RCC 7860 (cell line): ENCODE data around the gene IFT43.
"Not testable (repeated sequence)": the region's sequence is repeated elsewhere in the genome, so short reads cannot be mapped to it uniquely, and the experiment has no call there.

Experiments
- DNase-seq: peaks from one replicate; pipeline ENCODE4 v3.0.0-alpha.2; 2015; ENCODE audit warnings: low spot score
- FAIRE-seq: peaks from 2 replicates; lab custom pipeline; 2012; peaks lifted over from hg19 to GRCh38; lab: Jason Lieb, UNC

IFT43 gene

GRCh38 chr14:76009627-76010026 is 24.1 kb downstream of the IFT43 start:
- FAIRE-seq = not testable (repeated sequence)

GRCh38 chr14:76011930-76012329 is 26.4 kb downstream of the IFT43 start:
- DNase-seq (no peak), FAIRE-seq (no peak)

More at GRCh38 chr14:76009627-76010026, 24.1 kb downstream of the IFT43 start:
- not testable (repeated sequence) for DNase-seq

- DNase-seq (no peak), FAIRE-seq (no peak)
Observed at GRCh38 chr14:76012354-76012753, 26.8 kb downstream of the IFT43 start.

- FAIRE-seq (no peak), DNase-seq (no peak)
Observed at GRCh38 chr14:76015191-76015590, 29.6 kb downstream of the IFT43 start.

- DNase-seq (no peak), FAIRE-seq (no peak)
Observed at GRCh38 chr14:76015668-76016067, 30.1 kb downstream of the IFT43 start.

GRCh38 chr14:76019676-76020075 is 34.1 kb downstream of the IFT43 start:
- no peak for FAIRE-seq
- DNase-seq = no peak

GRCh38 chr14:76022991-76023390 is 37.4 kb downstream of the IFT43 start:
- FAIRE-seq = no peak
- no peak for DNase-seq

- no peak for FAIRE-seq
Observed at GRCh38 chr14:76023757-76024156, 38.2 kb downstream of the IFT43 start.

GRCh38 chr14:76024211-76024907 is 38.8 kb downstream of the IFT43 start:
- DNase-seq (no peak), FAIRE-seq (no peak)

More at GRCh38 chr14:76023757-76024156, 38.2 kb downstream of the IFT43 start:
- no peak for DNase-seq

GRCh38 chr14:76034566-76034965 is 49.0 kb downstream of the IFT43 start:
- DNase-seq (no peak), FAIRE-seq (no peak)

GRCh38 chr14:76040704-76041103 is 55.1 kb downstream of the IFT43 start:
- DNase-seq (no peak), FAIRE-seq (no peak)

GRCh38 chr14:76045773-76046172 is 60.2 kb downstream of the IFT43 start:
- no peak for DNase-seq
- no peak for FAIRE-seq

- DNase-seq (no peak), FAIRE-seq (no peak)
Observed at GRCh38 chr14:76050250-76050649, 64.7 kb downstream of the IFT43 start.

- no peak for FAIRE-seq
- DNase-seq = peak; percentile 5
Observed at GRCh38 chr14:76050797-76051392, 65.3 kb downstream of the IFT43 start.

GRCh38 chr14:76051717-76052465 is 66.3 kb downstream of the IFT43 start:
- FAIRE-seq (no peak), DNase-seq (no peak)

GRCh38 chr14:76053572-76054355 is 68.2 kb downstream of the IFT43 start:
- no peak for FAIRE-seq

GRCh38 chr14:76055330-76055729 is 69.8 kb downstream of the IFT43 start:
- FAIRE-seq (no peak), DNase-seq (no peak)

More at GRCh38 chr14:76053572-76054355, 68.2 kb downstream of the IFT43 start:
- no peak for DNase-seq

GRCh38 chr14:76056128-76056527 is 70.6 kb downstream of the IFT43 start:
- DNase-seq (no peak), FAIRE-seq (no peak)

- DNase-seq (no peak), FAIRE-seq (no peak)
Observed at GRCh38 chr14:76057914-76058313, 72.4 kb downstream of the IFT43 start.

- FAIRE-seq = no peak
- DNase-seq = no peak
Observed at GRCh38 chr14:76063327-76063726, 77.8 kb downstream of the IFT43 start.

- FAIRE-seq = no peak
- DNase-seq = no peak
Observed at GRCh38 chr14:76065519-76065918, 80.0 kb downstream of the IFT43 start.
